Epithelial cell of proximal tubule (primary cell): ENCODE results near the gene DUSP2. TPM values are rescaled to one million over a fixed set of nuclear protein-coding genes. Genes with fewer than 3 reads are reported as not detected.

Experiments
- DNase-seq: peaks from one replicate; pipeline ENCODE4 v3.0.0-alpha.2; 2011; ENCODE audit warnings: low read depth
- H3K4me3 ChIP-seq: 2 replicates; pipeline ENCODE4 v1.5.1; 2011; ENCODE audit warnings: low read depth, mild to moderate bottlenecking, low read length
- total RNA-seq: library from RNA; depleted of rRNA; stranded (reverse); fragments of >200 nt; gene quantifications from 2 replicates; pipeline ENCODE4 v1.2.3, GENCODE V29; 2015
- TF ChIP-seq, protein P1 (sequence below): conservative IDR thresholded peaks from 2 replicates; pipeline ENCODE4 v1.5.1; 2012; ENCODE audit warnings: low read depth, mild to moderate bottlenecking, low read length

DUSP2 gene
- total RNA-seq, 1 donor from 2014 or later: 5.4 TPM

DNA sequence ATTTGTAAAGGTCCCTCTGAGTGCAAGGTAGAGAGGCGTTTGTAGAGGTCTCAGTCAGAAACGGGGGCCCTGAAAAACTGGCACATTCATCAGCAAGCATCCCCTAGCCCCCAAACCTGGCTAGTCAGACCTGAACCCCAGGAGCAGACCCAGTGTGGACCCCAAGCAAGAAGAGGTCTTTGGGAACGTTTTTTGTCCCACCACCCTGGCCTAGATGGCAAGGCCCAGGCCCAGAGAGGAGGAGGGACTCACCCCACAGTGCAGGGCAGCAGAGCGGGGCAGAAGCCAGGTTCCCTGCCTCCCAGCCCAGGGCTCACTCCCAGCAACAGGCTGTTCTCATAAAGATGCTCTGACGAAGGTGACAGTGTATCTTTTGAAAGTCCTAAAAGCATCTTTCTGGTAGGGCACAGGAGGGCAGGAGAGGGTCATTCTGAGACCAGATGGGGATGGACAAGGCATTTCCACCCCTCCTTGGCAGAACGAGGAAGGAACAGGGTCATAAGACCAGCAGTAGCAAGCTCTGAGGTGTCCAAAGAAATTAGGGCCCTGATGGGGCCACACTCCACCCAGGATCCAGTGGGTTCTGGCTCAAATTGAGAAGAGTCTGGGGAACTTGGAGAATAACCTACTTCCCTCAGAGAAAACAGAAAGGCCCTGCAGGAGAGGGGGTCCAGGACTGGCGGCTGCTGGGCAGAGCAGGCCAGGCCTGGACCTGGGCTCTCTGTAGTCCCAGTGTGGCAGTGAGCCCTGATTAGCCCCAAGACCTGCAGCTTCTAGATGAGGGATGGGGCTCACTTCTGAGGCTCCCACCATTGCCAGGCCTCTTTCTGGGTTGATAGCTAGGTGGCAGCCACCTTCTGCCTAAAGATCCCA lies 47.1 kb downstream of the DUSP2 start:
- TF ChIP-seq, protein P1, sequence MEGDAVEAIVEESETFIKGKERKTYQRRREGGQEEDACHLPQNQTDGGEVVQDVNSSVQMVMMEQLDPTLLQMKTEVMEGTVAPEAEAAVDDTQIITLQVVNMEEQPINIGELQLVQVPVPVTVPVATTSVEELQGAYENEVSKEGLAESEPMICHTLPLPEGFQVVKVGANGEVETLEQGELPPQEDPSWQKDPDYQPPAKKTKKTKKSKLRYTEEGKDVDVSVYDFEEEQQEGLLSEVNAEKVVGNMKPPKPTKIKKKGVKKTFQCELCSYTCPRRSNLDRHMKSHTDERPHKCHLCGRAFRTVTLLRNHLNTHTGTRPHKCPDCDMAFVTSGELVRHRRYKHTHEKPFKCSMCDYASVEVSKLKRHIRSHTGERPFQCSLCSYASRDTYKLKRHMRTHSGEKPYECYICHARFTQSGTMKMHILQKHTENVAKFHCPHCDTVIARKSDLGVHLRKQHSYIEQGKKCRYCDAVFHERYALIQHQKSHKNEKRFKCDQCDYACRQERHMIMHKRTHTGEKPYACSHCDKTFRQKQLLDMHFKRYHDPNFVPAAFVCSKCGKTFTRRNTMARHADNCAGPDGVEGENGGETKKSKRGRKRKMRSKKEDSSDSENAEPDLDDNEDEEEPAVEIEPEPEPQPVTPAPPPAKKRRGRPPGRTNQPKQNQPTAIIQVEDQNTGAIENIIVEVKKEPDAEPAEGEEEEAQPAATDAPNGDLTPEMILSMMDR: no peak
- no peak overlapping the region for H3K4me3 ChIP-seq
- no peak for DNase-seq

DNA sequence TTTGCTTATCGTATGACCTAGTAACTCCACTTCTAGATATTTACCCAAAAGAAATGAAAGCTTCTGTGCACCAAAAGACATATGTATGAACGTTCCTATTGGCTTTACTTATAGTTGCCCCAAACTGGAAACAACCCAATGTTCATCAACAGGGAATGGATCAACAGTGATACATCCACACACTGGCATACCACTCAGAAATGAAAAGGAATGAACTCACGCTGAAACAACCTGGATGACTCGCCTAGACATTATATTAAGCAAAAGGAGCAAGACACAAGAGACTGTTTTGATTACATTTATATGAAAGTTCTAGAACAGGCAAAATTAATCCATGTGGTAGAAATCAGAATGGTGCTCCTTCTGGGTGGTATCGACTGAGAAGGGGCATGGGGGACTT lies 47.8 kb downstream of the DUSP2 start:
- H3K4me3 ChIP-seq: no peak overlapping the region
- TF ChIP-seq, protein P1: no peak
- no peak for DNase-seq

DNA sequence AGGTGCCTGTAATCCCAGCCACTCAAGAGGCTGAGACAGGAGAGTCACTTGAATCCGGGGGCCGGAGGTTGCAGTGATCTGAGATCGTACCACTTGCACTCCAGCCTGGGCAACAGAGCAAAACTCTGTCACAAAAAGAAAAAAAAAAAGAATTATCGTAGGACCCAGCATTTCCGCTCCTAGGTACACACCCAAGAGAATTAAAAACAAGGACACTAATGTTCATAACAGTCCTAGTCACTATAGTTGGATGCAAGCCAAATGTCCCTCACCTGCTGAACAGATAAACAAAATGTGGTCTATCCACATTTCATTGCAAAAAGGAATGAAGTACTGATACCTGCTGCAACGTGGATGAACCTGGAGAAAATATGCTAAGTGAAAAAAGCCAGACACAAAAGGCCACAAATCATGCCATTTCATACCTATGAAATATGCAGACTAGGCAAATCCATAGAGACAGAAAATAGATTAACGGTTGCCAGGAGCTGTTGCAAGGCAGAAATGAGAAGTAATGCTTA lies 50.1 kb downstream of the DUSP2 start:
- H3K4me3 ChIP-seq: no peak overlapping the region
- DNase-seq: no peak
- TF ChIP-seq, protein P1: no peak

DNA sequence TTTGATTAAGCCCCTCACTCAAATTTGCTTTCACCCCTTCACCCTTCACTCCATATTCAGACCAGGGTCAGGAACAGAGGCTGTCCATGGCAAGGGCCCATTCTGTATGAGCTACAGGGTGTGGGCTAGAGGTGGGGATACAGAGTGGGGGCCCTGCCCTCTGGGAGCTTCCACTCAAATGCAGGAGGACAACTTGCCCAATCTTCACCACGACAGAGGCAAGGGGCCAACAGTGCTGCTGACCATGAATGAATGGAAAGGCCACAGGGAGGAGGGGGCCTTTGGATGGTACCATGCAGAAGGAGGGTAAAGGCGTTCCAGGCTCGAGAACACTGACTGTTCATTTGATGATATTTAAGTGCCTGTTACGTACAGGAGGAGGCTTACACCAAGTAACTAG lies 51.7 kb downstream of the DUSP2 start:
- TF ChIP-seq, protein P1: no peak

More for the DNA sequence above, 51.7 kb downstream of the DUSP2 start:
- DNase-seq: no peak
- H3K4me3 ChIP-seq: no peak overlapping the region

Other genes with a start within 250 kb of the DUSP2 start
- 4.6 and 12.8 TPM in 2 replicates for gene ANKRD36C, start 153.6 kb downstream of the DUSP2 start, total RNA-seq
- gene GPAT2, start 110.5 kb downstream of the DUSP2 start, total RNA-seq: 1.1 and 1.7 TPM in 2 replicates
- gene ADRA2B, start 28.9 kb downstream of the DUSP2 start, total RNA-seq: 0.23 and 0.29 TPM in 2 replicates
- gene ASTL, start 6.9 kb downstream of the DUSP2 start, total RNA-seq: not detected in 2 replicates
- gene STARD7, start 63.4 kb upstream of the DUSP2 start, total RNA-seq: 99.2 and 143 TPM in 2 replicates
- gene TMEM127, start 120.6 kb upstream of the DUSP2 start, total RNA-seq: 21.3 and 25.9 TPM in 2 replicates
- 110 and 155 TPM in 2 replicates for gene CIAO1, start 120.8 kb upstream of the DUSP2 start, total RNA-seq
- gene SNRNP200, start 160.1 kb upstream of the DUSP2 start, total RNA-seq: 77.2 and 88.9 TPM in 2 replicates
- 7.7 and 10.3 TPM in 2 replicates for gene ITPRIPL1, start 179.9 kb upstream of the DUSP2 start, total RNA-seq
- 45.2 and 58.7 TPM in 2 replicates for gene NCAPH, start 190.3 kb upstream of the DUSP2 start, total RNA-seq